HG03039 (cell line): ENCODE data around the gene NMS.
"Not testable (repeated sequence)": the region's sequence is repeated elsewhere in the genome, so short reads cannot be mapped to it uniquely, and the experiment has no call there.

Experiments
- ATAC-seq: cut with Tn5 transposase; IDR thresholded peaks from one replicate; pipeline ENCODE4 v1.9.1; 2021; ENCODE audit warnings: mild to moderate bottlenecking, moderate library complexity; ENCODE audit not compliant: unreplicated experiment

The NMS gene, protein sequence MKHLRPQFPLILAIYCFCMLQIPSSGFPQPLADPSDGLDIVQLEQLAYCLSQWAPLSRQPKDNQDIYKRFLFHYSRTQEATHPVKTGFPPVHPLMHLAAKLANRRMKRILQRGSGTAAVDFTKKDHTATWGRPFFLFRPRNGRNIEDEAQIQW

GRCh38 chr2:100470182-100470581 lies at the start of gene NMS:
Gene NMS (plus strand): TSS chr2:100470482. CDS start chr2:100470489, 7 bp downstream.
- ATAC-seq = no peak

- no peak for ATAC-seq
Measured at GRCh38 chr2:100422320-100423055, 47.8 kb upstream of the NMS start.

DNA sequence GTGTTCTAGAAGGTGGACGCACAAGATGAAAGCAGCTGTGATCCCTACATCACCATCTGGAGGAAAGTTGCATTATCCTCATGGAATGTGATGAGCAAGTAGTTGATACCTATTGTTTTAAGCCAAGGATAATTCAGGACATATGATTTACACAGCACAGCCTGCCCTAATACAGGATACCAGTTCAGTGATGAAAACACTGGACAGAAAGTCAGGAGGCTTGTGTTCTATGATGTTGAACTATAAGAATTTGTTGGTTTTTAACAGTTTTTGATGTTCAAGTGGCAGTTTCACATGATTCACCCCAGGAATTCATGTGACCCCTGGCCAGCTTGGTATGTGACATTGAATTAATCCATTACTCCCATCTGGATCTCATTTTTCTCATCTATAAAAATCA lies 46.7 kb upstream of the NMS start:
- ATAC-seq = no peak

GRCh38 chr2:100424277-100424875 lies 45.9 kb upstream of the NMS start:
- no peak for ATAC-seq

GRCh38 chr2:100425107-100425506 lies 45.2 kb upstream of the NMS start:
- ATAC-seq = no peak

GRCh38 chr2:100425573-100426383 lies 44.5 kb upstream of the NMS start:
- no peak for ATAC-seq

- no peak for ATAC-seq
Measured at GRCh38 chr2:100426384-100426720, 43.9 kb upstream of the NMS start.

- no peak for ATAC-seq
Measured at GRCh38 chr2:100427111-100427510, 43.2 kb upstream of the NMS start.

DNA sequence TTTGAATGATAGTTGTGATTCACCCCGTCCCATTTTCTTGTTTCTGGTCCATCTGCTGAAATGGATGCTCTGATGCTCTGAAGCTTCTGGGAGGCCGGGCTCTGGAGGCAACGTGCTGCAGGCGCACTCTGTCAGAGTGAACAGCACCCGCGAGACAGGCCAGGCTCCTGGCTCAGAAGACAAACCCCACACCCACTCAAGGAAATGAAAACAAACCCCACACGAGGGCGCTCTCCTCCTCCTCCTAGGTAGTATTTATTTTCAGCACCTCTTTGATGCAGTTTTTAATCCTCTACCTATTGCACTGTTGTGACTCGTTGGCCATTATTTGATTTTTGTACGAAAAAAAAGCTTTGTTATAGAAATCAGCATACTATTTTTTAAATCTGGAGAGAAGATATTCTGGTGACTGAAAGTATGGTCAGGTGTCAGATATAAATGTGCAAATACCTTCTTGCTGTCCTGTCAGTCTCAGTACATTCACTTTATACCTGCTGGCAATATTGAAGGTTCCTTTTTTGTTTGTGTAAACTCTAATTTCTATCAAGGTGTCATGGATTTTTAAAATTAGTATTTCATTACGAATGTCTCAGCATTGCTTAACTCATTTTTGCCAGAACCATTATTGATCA lies 42.5 kb upstream of the NMS start:
- no peak for ATAC-seq

GRCh38 chr2:100429726-100430125 lies 40.6 kb upstream of the NMS start:
- no peak for ATAC-seq

- ATAC-seq = no peak
Measured at GRCh38 chr2:100437751-100438150, 32.5 kb upstream of the NMS start.

DNA sequence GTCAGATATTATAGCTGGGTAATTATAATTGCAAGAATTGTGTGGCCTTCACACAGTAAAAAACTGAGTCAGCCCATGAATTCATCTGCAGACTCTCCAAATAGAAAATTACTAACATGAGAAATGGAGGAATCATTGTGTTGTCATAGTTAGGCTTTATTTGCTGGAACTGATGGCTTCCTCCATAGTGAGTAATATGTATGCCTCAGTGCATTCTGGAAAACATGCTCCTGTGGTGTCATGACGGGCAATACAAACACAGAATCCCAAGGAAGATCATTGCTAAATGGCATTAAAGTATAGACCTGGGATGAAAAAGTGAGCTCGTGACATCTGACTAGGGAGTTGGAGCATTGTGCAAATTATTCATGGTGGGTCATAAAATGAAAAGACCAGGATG lies 23.6 kb upstream of the NMS start:
- ATAC-seq = no peak

GRCh38 chr2:100451092-100451491 lies 19.2 kb upstream of the NMS start:
- no peak for ATAC-seq

DNA sequence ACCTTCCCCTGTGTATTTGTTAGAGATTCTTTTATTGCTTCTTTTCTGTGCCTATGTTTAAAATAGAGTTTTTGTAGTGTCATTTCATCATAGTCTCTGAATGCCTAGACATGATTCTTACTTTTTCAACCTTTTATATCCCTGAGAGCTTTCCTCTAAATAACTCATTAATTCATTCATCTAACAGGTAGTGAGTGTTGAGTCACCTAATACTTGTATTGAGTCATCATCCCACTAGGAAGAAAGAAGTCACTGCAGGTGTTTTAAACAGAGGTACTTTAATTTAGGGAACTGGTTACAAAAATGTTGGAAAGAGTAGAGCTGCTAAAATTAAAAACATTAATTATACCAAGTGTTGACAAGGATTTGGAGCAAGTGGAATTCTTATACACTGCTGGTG lies 18.5 kb upstream of the NMS start:
- ATAC-seq = no peak

DNA sequence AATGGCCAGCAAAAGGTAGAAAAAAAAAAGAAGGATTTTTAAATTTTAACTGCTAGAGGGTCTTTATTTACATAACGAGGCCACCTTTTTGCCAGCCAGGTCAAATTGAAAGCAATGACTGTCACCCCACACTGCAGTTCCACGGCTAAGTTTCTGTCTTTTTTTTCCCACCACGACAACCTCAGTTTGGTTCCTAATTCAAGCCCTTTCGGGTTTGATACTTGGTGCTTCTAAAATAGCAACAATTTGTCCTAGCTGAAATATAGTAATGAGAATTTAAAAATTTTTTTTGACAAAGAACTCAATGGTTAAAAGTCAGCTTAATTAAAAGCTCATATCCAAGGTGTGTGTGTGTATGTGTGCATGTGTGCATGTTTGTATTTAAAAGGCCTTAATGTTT lies 16.4 kb upstream of the NMS start:
- no peak for ATAC-seq

DNA sequence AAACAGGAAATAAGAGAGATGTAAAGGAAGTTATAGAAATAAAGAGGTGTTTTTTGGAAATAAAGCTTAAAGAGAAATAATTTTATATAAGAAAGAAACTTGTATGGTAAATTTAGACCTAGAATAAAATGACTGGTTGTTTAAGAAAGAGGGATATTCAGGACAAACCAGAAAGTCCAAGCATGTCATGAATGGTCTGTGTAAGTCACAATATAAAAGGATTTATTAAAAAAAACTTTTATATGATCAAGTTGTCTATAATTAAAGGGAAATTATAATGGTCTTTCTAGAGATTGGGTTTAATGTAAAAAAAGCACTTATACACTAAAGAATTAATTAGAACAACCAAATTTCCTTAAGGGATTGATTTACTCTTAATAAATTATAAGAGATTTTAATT lies 13.9 kb upstream of the NMS start:
- ATAC-seq = not testable (repeated sequence)

- no peak for ATAC-seq
Measured at GRCh38 chr2:100460904-100461530, 9.3 kb upstream of the NMS start.

DNA sequence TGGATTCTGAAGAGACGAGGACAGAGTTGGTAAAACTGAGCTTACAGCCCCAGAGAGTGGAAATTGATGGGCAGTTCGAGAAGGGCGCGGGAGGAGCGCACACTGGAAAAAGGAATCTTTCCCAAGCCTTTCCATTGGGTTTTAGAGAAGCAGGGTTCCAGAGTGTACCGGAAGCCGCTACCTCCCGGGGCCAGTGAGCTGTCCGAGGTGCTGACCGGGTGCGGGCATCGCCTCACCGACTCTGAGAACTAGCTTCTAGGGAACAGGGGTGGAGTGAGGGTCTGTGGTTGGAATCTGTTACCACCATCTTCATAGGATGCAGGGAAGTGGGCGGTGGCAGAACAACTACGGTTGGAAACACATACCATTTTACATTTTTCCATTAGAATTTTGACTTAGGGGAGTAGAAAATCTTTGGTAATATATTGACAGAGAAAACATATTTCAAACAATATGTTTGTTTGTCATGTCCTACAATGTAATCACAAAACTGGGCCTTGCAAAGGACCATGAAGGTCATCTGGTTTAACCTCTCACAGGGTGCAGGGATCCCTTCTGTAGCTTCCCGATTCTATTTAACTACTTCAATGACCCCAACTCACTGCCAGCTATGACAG lies 724 bp downstream of the NMS start:
- ATAC-seq = no peak

DNA sequence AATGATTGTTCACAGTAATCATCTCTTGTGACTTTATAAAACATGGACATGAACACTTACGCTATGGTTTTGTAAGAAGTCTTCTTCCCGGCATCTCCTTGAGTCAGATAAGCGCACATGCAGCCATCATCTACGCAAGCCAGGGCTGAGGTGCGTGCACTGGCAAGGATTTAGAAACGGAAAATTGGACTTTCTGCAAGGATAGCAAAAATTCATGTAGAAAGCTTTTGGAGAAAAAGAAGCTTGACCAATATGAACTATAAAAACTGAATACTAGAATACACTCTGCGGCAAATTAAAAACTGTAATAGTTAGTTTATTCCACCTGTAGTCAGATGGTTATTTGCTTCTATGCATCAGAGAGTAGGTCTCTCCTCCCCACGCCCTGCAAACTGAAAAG lies 6.3 kb downstream of the NMS start:
- ATAC-seq = no peak

DNA sequence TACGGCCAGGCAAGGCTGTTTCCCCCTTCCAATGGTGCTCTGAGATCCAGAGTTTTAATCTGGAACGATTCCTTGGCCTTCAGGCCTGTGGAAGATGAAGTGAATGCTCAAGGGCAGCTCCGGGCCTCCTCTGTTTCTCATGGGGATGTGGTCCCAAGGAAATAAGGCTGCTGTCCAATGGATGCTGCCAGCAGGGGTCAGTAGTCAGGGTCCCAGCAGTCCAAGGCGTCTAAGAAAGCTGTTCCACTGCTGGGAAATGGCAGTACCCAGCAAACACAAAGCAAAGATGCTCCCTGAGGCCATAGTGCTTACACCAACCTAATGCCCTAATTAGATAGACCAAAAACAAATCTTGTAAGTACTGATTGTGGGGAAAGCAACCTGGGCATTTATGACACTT lies 12.5 kb downstream of the NMS start:
- ATAC-seq = no peak
